Erythroblast (primary cell): Measurements from ENCODE around the gene BIRC6.
A peak's percentile ranks its signal among the peaks of the same experiment; 100 is the strongest.

ENCODE experiments used
- DNase-seq, 2 experiments: peaks; one replicate each; lab custom pipeline; 2025; lab: John Stamatoyannopoulos, UW
- GATA1 ChIP-seq: IDR thresholded peaks from 2 replicates; pipeline ENCODE4 v1.6.1; 2011; ENCODE audit warnings: low read depth, mild to moderate bottlenecking, control low read depth, low read length, moderate library complexity
- POLR2A ChIP-seq: IDR thresholded peaks from 2 replicates; pipeline ENCODE4 v1.6.1; 2011; ENCODE audit warnings: mild to moderate bottlenecking, low read length

Gene BIRC6

DNA sequence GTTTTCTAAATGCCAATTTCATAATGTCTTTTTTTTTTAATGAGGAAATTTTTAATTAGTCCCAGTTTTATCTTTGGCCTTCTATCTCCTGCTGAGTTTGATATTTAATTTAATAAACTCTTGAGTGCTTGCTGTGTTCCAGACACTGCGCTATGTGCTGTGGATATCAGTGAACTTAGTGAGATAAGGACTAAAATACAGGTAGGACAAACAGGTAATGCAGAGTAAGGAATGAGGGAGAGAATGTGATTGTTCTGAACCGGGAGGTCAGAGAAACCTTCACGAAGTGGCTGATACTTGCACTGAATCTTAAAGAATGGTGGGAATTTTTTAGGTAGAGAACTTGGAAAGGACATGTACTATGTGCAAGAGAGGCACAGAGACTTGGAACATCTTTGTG lies 299.2 kb downstream of the BIRC6 start:
- DNase-seq = no peak
- TF ChIP-seq POLR2A (no peak), GATA1 (no peak)

GRCh38 chr2:32663864-32664263 lies 307.0 kb downstream of the BIRC6 start:
- peak in 1 of 2 experiments; percentile 11 for DNase-seq
- no peak for TF ChIP-seq GATA1
- no peak for TF ChIP-seq POLR2A

DNA sequence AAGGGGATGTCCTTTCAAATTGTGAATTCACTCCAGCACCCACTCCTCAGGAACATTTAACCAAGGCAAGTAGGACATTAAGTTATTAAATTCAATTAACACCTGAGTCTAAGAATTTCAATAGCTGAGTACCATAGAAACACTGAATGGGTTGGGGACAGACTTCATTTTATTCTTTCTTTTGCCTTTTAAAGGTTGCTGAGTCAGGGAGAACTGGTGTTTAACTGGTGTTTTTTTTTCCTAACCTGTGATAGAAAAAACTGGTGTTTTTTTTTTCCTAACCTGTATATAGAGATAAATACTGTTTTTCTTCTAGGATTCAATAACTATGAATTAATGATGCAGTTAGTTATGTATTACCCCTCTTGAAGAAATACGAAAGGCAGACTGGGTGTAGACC lies 309.9 kb downstream of the BIRC6 start:
- TF ChIP-seq POLR2A (no peak), GATA1 (no peak)
- no peak for DNase-seq

GRCh38 chr2:32668254-32668653 lies 311.4 kb downstream of the BIRC6 start:
- TF ChIP-seq POLR2A (no peak), GATA1 (no peak)

More at GRCh38 chr2:32668254-32668653, 311.4 kb downstream of the BIRC6 start:
- DNase-seq = no peak
